ENCODE results near the gene WHRN. TPM values are rescaled to one million over a fixed set of nuclear protein-coding genes. Genes with fewer than 3 reads are reported as not detected.

The WHRN gene
- total and polyA plus RNA-seq, 2 of the 8 experiments (the other 6 are each of a cell fraction or from before 2014, with no cell fraction given): 4.4 to 7.7 TPM

GRCh38 chr9:114474425-114474824 is 30.8 kb downstream of the WHRN start:
- Histone ChIP-seq H4K5ac (ENCODE audit: insufficient read length, low read depth, low read length) (no peak overlapping the region), H3K79me1 (ENCODE audit: low read depth, low read length) (no peaks in the 10 kb centered on the region), H3K56ac (replicated peaks; ENCODE audit: insufficient read length, low read depth, low read length) (no peak overlapping the region), H3K36me3 (ENCODE audit: control insufficient read depth in 2 of 4, insufficient read depth in 4 of 4, low read length in 3 of 4) (no peaks in the 10 kb centered on the region), H2BK120ac (replicated peaks; ENCODE audit: low read depth, low read length) (no peak overlapping the region), H2AFZ (ENCODE audit: low read length) (no peak overlapping the region), H4K8ac (ENCODE audit: extremely low read depth, insufficient read depth, low read length) (peak overlapping the region; percentile 31; the same call in 1 of the 2 replicates), H4K91ac (replicated peaks; ENCODE audit: insufficient read length, low read length) (no peak overlapping the region), H3K23me2 (ENCODE audit: low read depth, low read length) (no peaks in the 10 kb centered on the region), H2BK12ac (ENCODE audit: low read depth, low read length) (no peak overlapping the region), H3K9ac (replicated peaks in 1 of 4; ENCODE audit: extremely low read depth in 1 of 4, low read depth in 3 of 4, low read length in 3 of 4) (no peak overlapping the region), H3K27me3 (replicated peaks in 1 of 4; ENCODE audit: control insufficient read depth in 3 of 4, extremely low read depth in 1 of 4, insufficient read depth in 3 of 4, low read length in 3 of 4) (no peaks in the 10 kb centered on the region), H4K20me1 (replicated peaks in 1 of 2; ENCODE audit: control insufficient read depth in 1 of 2, insufficient read depth in 2 of 2, low read length in 2 of 2) (no peaks in the 10 kb centered on the region), H3K4me3 (ENCODE audit: extremely low read depth in 1 of 4, insufficient read depth in 2 of 4, low read depth in 3 of 4, low read length in 4 of 4) (no peak overlapping the region), H3K4ac (replicated peaks; ENCODE audit: insufficient read length, low read depth, low read length) (no peak overlapping the region), H3K23ac (ENCODE audit: insufficient read length) (no peak overlapping the region), H3K4me2 (ENCODE audit: insufficient read depth in 1 of 2, low read depth in 2 of 2, low read length in 2 of 2) (no peak overlapping the region), H2AK5ac (ENCODE audit: low read depth, low read length) (peak overlapping the region; percentile 61; the same call in 1 of the 2 replicates), H3K79me2 (ENCODE audit: control insufficient read depth in 1 of 2, insufficient read depth in 2 of 2, low read length in 2 of 2) (no peaks in the 10 kb centered on the region), H2BK5ac (ENCODE audit: low read depth, low read length) (no peak overlapping the region), H2BK20ac (ENCODE audit: low read length) (no peak overlapping the region), H3K9me3 (ENCODE audit: insufficient read depth in 2 of 2, low read depth in 1 of 2, low read length in 1 of 2) (no peaks in the 10 kb centered on the region; a peak in 1 of 4 replicates), H3K4me1 (replicated peaks in 1 of 4; ENCODE audit: control insufficient read depth in 3 of 4, insufficient read depth in 4 of 4, low read length in 3 of 4) (peaks cover 0 to 2% (median 0%) of the 10 kb centered on the region in 4 experiments; a peak in 1 of 7 replicates), H3K27ac (ENCODE audit: low read depth, low read length) (no peak overlapping the region), H2BK15ac (ENCODE audit: low read length) (no peak overlapping the region), H3K18ac (ENCODE audit: extremely low read depth, low read length) (no peak overlapping the region), H3K14ac (ENCODE audit: insufficient read length) (no peak overlapping the region)
- ChIA-PET CTCF (ENCODE audit: partially characterized antibody) (interaction anchor here (0.6 to 8.2 kb wide), 12 partner anchors 8 to 357 kb away, joined by 3 to 55 read pairs (median 4); no protein-coding TSS in a partner anchor), POLR2A (ENCODE audit: partially characterized antibody) (interaction anchor here (1.1 to 2.9 kb wide), 2 partner anchors 10 to 14 kb away, joined by 3 to 10 read pairs; no protein-coding TSS in a partner anchor)
- TF ChIP-seq KDM1A (IDR thresholded peaks at IDR 0.05; ENCODE audit: borderline replicate concordance, low read length) (no peak), NANOG (IDR thresholded peaks at IDR 0.05; ENCODE audit: insufficient read depth, low read depth, low read length, poor library complexity, severe bottlenecking) (no peak), SIRT6 (IDR thresholded peaks at IDR 0.05; ENCODE audit: low read length) (no peak), RNF2 (IDR thresholded peaks at IDR 0.05; ENCODE audit: borderline replicate concordance, low read depth, low read length, missing control alignments, poor library complexity, severe bottlenecking) (no peak), RXRA (IDR thresholded peaks at IDR 0.05; ENCODE audit: insufficient read depth, low read depth, low read length) (no peak), EP300 (IDR thresholded peaks at IDR 0.05; ENCODE audit: borderline replicate concordance in 1 of 2, low read depth in 2 of 2, low read length in 2 of 2) (no peak), POU5F1 (IDR thresholded peaks at IDR 0.05; ENCODE audit: low read depth, low read length) (no peak), KDM4A (IDR thresholded peaks at IDR 0.05; ENCODE audit: low read depth, low read length, severe bottlenecking) (no peak), BCL11A (IDR thresholded peaks at IDR 0.05; ENCODE audit: low read depth in 2 of 2, low read length in 2 of 2) (no peak), CHD1 (IDR thresholded peaks at IDR 0.05; ENCODE audit: low read depth, low read length) (no peak), TEAD4 (IDR thresholded peaks at IDR 0.05; ENCODE audit: low read depth, low read length) (no peak), TAF7 (optimal IDR thresholded peaks at IDR 0.05; ENCODE audit: borderline replicate concordance, low read depth, low read length) (no peak)
- no peak for DNase-seq (ENCODE audit: low read depth in 1 of 2, low spot score in 2 of 2)
- no peak for FAIRE-seq
- 77% methylated on average over 1 of the region's 1 CpG; no CpG with 5 or more reads in 1 of the 2 experiments for WGBS, 2 experiments (ENCODE audit: extremely low coverage in 1 of 2, insufficient coverage in 1 of 2, insufficient read length in 1 of 2, insufficient replicate concordance in 2 of 2, low coverage in 1 of 2, low lambda C conversion rate in 2 of 2, missing lambda C conversion rate in 1 of 2)

All from H1 (cell line).